Neural crest cell (in vitro differentiated cells): ENCODE data around the gene ANKS1A. TPM values are rescaled to one million over a fixed set of nuclear protein-coding genes. Genes with fewer than 3 reads are reported as not detected.

Experiments
- DNase-seq: peaks from one replicate; pipeline ENCODE4 v3.0.0; 2021; ENCODE audit warnings: low read depth, mixed read lengths, low spot score
- H3K27ac Mint-ChIP-seq: one replicate; pipeline ENCODE4 v1.8.0; 2021; ENCODE audit warnings: mild to moderate bottlenecking, mixed read lengths; ENCODE audit not compliant: unreplicated experiment
- H3K27me3 Mint-ChIP-seq: 2 replicates; pipeline ENCODE4 v1.8.0; 2021; ENCODE audit warnings: low read depth, mild to moderate bottlenecking, mixed read lengths
- H3K36me3 Mint-ChIP-seq: 2 replicates; pipeline ENCODE4 v1.8.0; 2021; ENCODE audit warnings: low read depth, mild to moderate bottlenecking, mixed read lengths
- H3K4me1 Mint-ChIP-seq: 2 replicates; pipeline ENCODE4 v1.8.0; 2021; ENCODE audit warnings: mixed read lengths
- H3K4me3 Mint-ChIP-seq: one replicate; pipeline ENCODE4 v1.8.0; 2021; ENCODE audit warnings: mild to moderate bottlenecking, mixed read lengths
- H3K9me3 Mint-ChIP-seq: 2 replicates; pipeline ENCODE4 v1.8.0; 2021; ENCODE audit warnings: mixed read lengths
- total RNA-seq: library from RNA; stranded (reverse); gene quantifications from 2 replicates; pipeline ENCODE4 v1.2.1, GENCODE V29; 2021
- TF ChIP-seq, protein P1 (sequence below): fragments of 200-600 bp; sonication (generic); conservative IDR thresholded peaks from 2 replicates; pipeline ENCODE4 v1.5.0; 2021; ENCODE audit warnings: antibody characterized with exemption, mild to moderate bottlenecking

The ANKS1A gene
- total RNA-seq, 1 donor from 2014 or later = 33.2 TPM

DNA sequence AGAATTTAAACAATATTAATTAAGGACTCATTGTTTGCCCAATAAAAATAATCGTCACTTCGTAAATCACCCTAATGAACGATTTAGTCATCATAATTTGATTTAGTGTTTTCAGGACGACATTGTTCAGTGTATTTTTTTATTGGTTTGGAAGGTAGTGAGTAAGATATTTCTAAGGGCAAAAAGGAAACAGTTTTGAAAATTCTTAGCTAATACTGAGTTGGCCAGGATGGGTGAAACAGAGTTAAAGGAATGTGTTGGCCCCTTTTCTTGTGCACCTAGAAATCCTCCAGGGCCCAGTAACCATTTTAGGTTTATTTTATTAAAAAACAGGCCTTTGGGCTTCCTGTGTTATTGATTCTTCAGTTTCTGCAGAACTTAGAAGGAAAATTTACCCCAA lies 25.3 kb downstream of the ANKS1A start:
- Mint-ChIP-seq H3K27me3 (no peaks in the 10 kb centered on the region), H3K4me1 (peaks cover 4% of the 10 kb centered on the region), H3K4me3 (no peak overlapping the region), H3K36me3 (no peaks in the 10 kb centered on the region), H3K27ac (no peak overlapping the region), H3K9me3 (no peaks in the 10 kb centered on the region)
- DNase-seq = no peak
- TF ChIP-seq, protein P1, sequence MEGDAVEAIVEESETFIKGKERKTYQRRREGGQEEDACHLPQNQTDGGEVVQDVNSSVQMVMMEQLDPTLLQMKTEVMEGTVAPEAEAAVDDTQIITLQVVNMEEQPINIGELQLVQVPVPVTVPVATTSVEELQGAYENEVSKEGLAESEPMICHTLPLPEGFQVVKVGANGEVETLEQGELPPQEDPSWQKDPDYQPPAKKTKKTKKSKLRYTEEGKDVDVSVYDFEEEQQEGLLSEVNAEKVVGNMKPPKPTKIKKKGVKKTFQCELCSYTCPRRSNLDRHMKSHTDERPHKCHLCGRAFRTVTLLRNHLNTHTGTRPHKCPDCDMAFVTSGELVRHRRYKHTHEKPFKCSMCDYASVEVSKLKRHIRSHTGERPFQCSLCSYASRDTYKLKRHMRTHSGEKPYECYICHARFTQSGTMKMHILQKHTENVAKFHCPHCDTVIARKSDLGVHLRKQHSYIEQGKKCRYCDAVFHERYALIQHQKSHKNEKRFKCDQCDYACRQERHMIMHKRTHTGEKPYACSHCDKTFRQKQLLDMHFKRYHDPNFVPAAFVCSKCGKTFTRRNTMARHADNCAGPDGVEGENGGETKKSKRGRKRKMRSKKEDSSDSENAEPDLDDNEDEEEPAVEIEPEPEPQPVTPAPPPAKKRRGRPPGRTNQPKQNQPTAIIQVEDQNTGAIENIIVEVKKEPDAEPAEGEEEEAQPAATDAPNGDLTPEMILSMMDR = no peak

DNA sequence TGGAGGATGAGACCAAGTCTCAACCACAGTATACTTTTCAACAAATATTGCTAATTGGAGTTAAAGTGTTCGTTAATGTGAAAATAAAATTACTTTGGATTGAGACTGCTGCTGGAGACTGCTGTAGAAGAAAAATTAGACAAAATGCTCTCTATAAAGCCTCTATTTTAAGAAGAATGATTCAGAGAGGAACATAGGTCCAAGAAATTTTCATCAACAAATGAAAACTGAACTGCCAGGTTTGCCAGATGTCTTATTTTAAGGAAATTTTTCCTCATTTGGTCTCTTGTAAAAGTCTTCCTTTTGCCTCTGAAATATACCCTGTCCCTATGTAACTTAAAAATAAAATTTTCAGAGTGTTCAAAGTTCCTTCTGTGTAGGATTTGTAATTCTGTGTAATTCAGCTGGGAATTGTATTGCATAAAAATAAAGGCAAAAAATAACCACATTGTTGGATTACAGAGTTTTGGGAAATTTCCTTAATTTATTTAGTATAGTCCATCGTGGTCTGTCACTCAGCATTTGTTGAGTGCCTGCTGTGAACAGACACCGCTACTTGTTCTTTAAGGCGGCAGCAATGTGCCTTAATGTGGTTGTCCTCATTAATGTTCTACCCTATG lies 27.4 kb downstream of the ANKS1A start:
- Mint-ChIP-seq H3K27me3 (no peaks in the 10 kb centered on the region), H3K27ac (no peak overlapping the region), H3K9me3 (no peaks in the 10 kb centered on the region), H3K4me1 (no peaks in the 10 kb centered on the region), H3K4me3 (no peak overlapping the region), H3K36me3 (no peaks in the 10 kb centered on the region)
- DNase-seq = no peak
- TF ChIP-seq, protein P1 = no peak

DNA sequence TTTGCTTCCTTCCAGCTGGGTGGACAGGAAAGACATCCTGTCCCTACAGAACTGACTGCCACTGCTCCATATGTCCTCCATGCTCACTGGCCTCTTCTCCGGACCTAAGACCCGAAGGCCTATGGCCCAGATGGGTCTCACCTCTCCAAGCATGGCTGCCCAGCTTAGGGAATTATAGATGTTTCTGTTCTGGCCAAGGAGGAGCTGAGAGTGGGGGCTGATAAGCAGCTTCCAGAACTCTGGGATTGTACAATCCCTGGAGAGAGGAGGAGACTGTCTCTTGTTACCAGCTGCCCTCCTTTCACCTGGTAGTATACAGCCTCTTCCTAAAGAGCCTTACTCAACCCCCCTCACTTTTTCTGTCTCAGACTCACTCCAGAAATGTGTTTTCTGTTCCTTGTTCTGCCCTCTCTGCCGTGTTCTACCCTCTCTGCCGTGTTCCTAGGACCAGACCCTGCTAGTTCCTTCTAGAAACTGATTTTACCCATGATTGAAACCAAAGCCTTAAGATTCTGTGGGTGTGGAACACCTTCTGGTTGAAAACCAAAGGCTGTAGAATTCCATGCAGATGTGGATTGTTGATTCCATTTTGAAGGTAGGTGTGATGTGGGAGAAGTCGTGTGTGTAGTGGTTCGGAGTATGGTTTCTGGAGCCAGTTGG lies 28.7 kb downstream of the ANKS1A start:
- Mint-ChIP-seq H3K27me3 (no peaks in the 10 kb centered on the region), H3K4me3 (no peak overlapping the region), H3K4me1 (no peaks in the 10 kb centered on the region), H3K9me3 (no peaks in the 10 kb centered on the region), H3K36me3 (no peaks in the 10 kb centered on the region), H3K27ac (no peak overlapping the region)
- TF ChIP-seq, protein P1 = no peak
- no peak for DNase-seq

DNA sequence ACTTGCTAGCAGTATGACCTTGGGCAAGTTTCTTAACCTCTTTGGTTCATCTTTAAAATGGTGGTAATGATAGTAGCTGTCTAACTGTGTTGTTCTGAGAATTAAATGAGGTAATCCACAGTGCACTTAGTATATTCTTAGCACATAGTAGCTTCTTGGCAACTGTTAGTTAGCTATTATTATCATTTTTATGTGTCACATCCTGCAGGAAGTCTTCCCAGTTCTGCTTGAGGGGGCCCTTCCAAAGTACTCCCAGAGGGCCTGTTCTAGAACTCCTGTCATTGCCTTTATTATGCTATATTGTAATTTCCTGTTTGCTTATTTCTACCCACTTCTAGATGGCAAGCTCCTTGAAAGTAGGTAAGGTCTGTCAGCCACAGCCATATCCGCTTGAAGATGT lies 30.6 kb downstream of the ANKS1A start:
- H3K4me3 Mint-ChIP-seq = no peak overlapping the region
- H3K27ac Mint-ChIP-seq = no peak overlapping the region
- no peak for DNase-seq
- H3K9me3 Mint-ChIP-seq = no peaks in the 10 kb centered on the region
- TF ChIP-seq, protein P1 = no peak
- H3K27me3 Mint-ChIP-seq = no peaks in the 10 kb centered on the region
- peaks cover 5% of the 10 kb centered on the region for H3K4me1 Mint-ChIP-seq
- H3K36me3 Mint-ChIP-seq = no peaks in the 10 kb centered on the region

DNA sequence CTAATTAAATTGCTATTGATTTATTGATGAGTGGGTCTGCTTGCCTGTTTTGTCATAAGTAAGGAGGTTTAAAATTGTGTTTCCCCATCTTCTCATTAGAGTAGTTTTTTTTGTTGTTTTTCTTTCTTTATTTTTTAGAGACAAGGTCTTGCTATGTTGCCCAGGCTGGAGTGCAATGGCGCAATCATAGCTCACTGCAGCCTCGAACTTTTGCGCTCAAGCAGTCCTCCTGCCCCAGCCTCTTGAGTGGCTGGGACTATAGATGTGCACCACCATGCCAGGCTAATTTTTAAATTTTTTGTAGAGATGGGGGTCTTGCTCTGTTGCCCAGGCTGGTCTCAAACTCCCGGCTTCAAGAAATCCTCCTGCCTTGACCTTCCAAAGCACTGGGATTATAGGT lies 31.0 kb downstream of the ANKS1A start:
- TF ChIP-seq, protein P1 = no peak
- Mint-ChIP-seq H3K4me1 (peaks cover 5% of the 10 kb centered on the region), H3K9me3 (no peaks in the 10 kb centered on the region), H3K36me3 (no peaks in the 10 kb centered on the region), H3K27ac (no peak overlapping the region), H3K4me3 (no peak overlapping the region), H3K27me3 (no peaks in the 10 kb centered on the region)
- DNase-seq = no peak
